Measurements from ENCODE around the gene ABCA7.
A peak's percentile ranks its signal among the peaks of the same experiment; 100 is the strongest.
"Not testable (repeated sequence)": the region's sequence is repeated elsewhere in the genome, so short reads cannot be mapped to it uniquely, and the experiment has no call there.

ABCA7 gene

GRCh38 chr19:1105873-1106840 is 66.2 kb downstream of the ABCA7 start:
- no peak for DNase-seq (ENCODE audit: low spot score)

- no peak for DNase-seq (ENCODE audit: low spot score)
Observed at GRCh38 chr19:1106841-1107660, 67.1 kb downstream of the ABCA7 start.

GRCh38 chr19:1107661-1108261 is 67.9 kb downstream of the ABCA7 start:
- DNase-seq (ENCODE audit: low spot score): no peak

- DNase-seq (ENCODE audit: low spot score): no peak
Observed at GRCh38 chr19:1108291-1109031, 68.6 kb downstream of the ABCA7 start.

- no peak for DNase-seq (ENCODE audit: low spot score)
Observed at GRCh38 chr19:1109032-1109551, 69.2 kb downstream of the ABCA7 start.

GRCh38 chr19:1109697-1110671 is 70.1 kb downstream of the ABCA7 start:
- no peak for DNase-seq (ENCODE audit: low spot score)

GRCh38 chr19:1110809-1111640 is 71.1 kb downstream of the ABCA7 start:
- no peak for DNase-seq (ENCODE audit: low spot score)

GRCh38 chr19:1111641-1112267 is 71.8 kb downstream of the ABCA7 start:
- DNase-seq (ENCODE audit: low spot score): no peak

GRCh38 chr19:1112268-1113029 is 72.5 kb downstream of the ABCA7 start:
- DNase-seq (ENCODE audit: low spot score): no peak

- DNase-seq (ENCODE audit: low spot score): peak; percentile 87
Observed at GRCh38 chr19:1113030-1113985, 73.4 kb downstream of the ABCA7 start.

GRCh38 chr19:1113986-1114483 is 74.1 kb downstream of the ABCA7 start:
- no peak for DNase-seq (ENCODE audit: low spot score)

- not testable (repeated sequence) for DNase-seq (ENCODE audit: low spot score)
Observed at GRCh38 chr19:1114728-1115127, 74.8 kb downstream of the ABCA7 start.
